ENCODE data around the gene ZNF148.

GRCh38 chr3:125322166-125322565 is 53.0 kb downstream of the ZNF148 start:
- TF ChIP-seq, protein P1, sequence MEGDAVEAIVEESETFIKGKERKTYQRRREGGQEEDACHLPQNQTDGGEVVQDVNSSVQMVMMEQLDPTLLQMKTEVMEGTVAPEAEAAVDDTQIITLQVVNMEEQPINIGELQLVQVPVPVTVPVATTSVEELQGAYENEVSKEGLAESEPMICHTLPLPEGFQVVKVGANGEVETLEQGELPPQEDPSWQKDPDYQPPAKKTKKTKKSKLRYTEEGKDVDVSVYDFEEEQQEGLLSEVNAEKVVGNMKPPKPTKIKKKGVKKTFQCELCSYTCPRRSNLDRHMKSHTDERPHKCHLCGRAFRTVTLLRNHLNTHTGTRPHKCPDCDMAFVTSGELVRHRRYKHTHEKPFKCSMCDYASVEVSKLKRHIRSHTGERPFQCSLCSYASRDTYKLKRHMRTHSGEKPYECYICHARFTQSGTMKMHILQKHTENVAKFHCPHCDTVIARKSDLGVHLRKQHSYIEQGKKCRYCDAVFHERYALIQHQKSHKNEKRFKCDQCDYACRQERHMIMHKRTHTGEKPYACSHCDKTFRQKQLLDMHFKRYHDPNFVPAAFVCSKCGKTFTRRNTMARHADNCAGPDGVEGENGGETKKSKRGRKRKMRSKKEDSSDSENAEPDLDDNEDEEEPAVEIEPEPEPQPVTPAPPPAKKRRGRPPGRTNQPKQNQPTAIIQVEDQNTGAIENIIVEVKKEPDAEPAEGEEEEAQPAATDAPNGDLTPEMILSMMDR (conservative IDR thresholded peaks at IDR 0.05) = no peak
- TF ChIP-seq ZFX (IDR thresholded peaks at IDR 0.05) = no peak

Data from C4-2B (cell line).